PC-3 (cell line): ENCODE data around the gene CXCR6. TPM values are rescaled to one million over a fixed set of nuclear protein-coding genes. Genes with fewer than 3 reads are reported as not detected.

Source experiments
- ATAC-seq: fragments of 200-7000 bp; cut with Tn5 transposase; 2 replicates; pipeline ENCODE4 v1.9.1; 2020; ENCODE audit warnings: mild to moderate bottlenecking, moderate library complexity
- BruUV-seq: library from RNA; stranded (reverse); fragments of 400-500 nt; replicated peaks from 2 replicates; lab custom pipeline; 2021; lab: Mats Ljungman, UMichigan
- CTCF ChIA-PET: fragments of 300-600 bp; sonication (Branson Sonifier 250); formaldehyde crosslinking; loops from one replicate; lab custom pipeline; 2022; ENCODE audit warnings: antibody characterized with exemption; lab: Charles Lee
- POLR2A ChIA-PET: fragments of 300-600 bp; sonication (Branson Sonifier 250); formaldehyde crosslinking; loops from one replicate; lab custom pipeline; 2022; ENCODE audit warnings: antibody characterized with exemption; ENCODE audit not compliant: unreplicated experiment; lab: Charles Lee
- DNase-seq: peaks from one replicate; pipeline ENCODE4 v3.0.0-alpha.2; 2015
- H2AFZ ChIP-seq: fragments of 300-600 bp; sonication (generic); 2 replicates; pipeline ENCODE4 v1.6.0; 2016; ENCODE audit warnings: antibody characterized with exemption, low read length
- H3F3A ChIP-seq: fragments of 300-600 bp; sonication (generic); one replicate; pipeline ENCODE4 v1.6.0; 2017; ENCODE audit warnings: antibody characterized with exemption, low read length, control low read depth, mild to moderate bottlenecking; ENCODE audit not compliant: unreplicated experiment
- H3K27ac ChIP-seq: fragments of 300-600 bp; sonication (generic); 2 replicates; pipeline ENCODE4 v1.5.1; 2016; ENCODE audit warnings: mild to moderate bottlenecking, low read length
- H3K27me3 ChIP-seq: fragments of 300-600 bp; sonication (generic); 2 replicates; pipeline ENCODE4 v1.6.1; 2016; ENCODE audit warnings: low read length, mixed read lengths
- H3K36me3 ChIP-seq: fragments of 300-600 bp; sonication (generic); 2 replicates; pipeline ENCODE4 v1.6.1; 2016; ENCODE audit warnings: low read depth, mixed run types, low read length, mixed read lengths
- H3K4me1 ChIP-seq: fragments of 300-600 bp; sonication (generic); 2 replicates; pipeline ENCODE4 v1.5.1; 2016; ENCODE audit warnings: low read length; ENCODE audit not compliant: insufficient read depth
- H3K4me2 ChIP-seq: fragments of 300-600 bp; sonication (generic); 2 replicates; pipeline ENCODE4 v1.6.0; 2016; ENCODE audit warnings: low read length
- H3K4me3 ChIP-seq: fragments of 300-600 bp; sonication (generic); 2 replicates; pipeline ENCODE4 v1.5.1; 2016; ENCODE audit warnings: mild to moderate bottlenecking, low read length, mixed read lengths
- H3K79me2 ChIP-seq: fragments of 300-600 bp; sonication (generic); 2 replicates; pipeline ENCODE4 v1.6.1; 2017; ENCODE audit warnings: low read length, mixed read lengths
- H3K9ac ChIP-seq: fragments of 300-600 bp; sonication (generic); 2 replicates; pipeline ENCODE4 v1.6.0; 2016; ENCODE audit warnings: mild to moderate bottlenecking, low read length
- H3K9me2 ChIP-seq: fragments of 300-600 bp; sonication (generic); replicated peaks from 2 replicates; pipeline ENCODE4 v1.6.1; 2016; ENCODE audit warnings: mixed run types, low read length, mixed read lengths
- H3K9me3 ChIP-seq: fragments of 300-600 bp; sonication (generic); 2 replicates; pipeline ENCODE4 v1.6.1; 2016; ENCODE audit warnings: low read length, mixed read lengths
- H4K20me1 ChIP-seq: fragments of 300-600 bp; sonication (generic); 2 replicates; pipeline ENCODE4 v1.6.1; 2016; ENCODE audit warnings: low read length, mixed read lengths
- EZH2 ChIP-seq: fragments of 300-600 bp; sonication (generic); IDR thresholded peaks from one replicate; pipeline ENCODE4 v1.6.1; 2017; ENCODE audit warnings: antibody characterized with exemption, mild to moderate bottlenecking, low read length; ENCODE audit not compliant: unreplicated experiment
- EZH2phosphoT487 ChIP-seq: fragments of 300-600 bp; sonication (generic); IDR thresholded peaks from 2 replicates; pipeline ENCODE4 v1.6.1; 2018; ENCODE audit warnings: mild to moderate bottlenecking, antibody characterized with exemption, low read length, borderline replicate concordance
- intact Hi-C: fragments of 100-400 bp; cut with micrococcal nuclease; formaldehyde crosslinking; loops from 2 replicates; pipeline ENCODE4 v1.9.0; 2023
- total RNA-seq: library from RNA; depleted of rRNA; stranded (reverse); fragments of >200 nt; gene quantifications from 2 replicates; pipeline ENCODE4 v1.2.3, GENCODE V29; 2014
- TF ChIP-seq, protein P1 (sequence below): fragments of 300-600 bp; sonication (generic); conservative IDR thresholded peaks from 2 replicates; pipeline ENCODE4 v1.5.1; 2017; ENCODE audit warnings: antibody characterized with exemption, low read depth, mild to moderate bottlenecking, low read length

CXCR6 gene
- total RNA-seq, 1 experiment from 2014 or later: not detected

- POLR2A ChIA-PET: no interaction called here
- TF ChIP-seq, protein P1, sequence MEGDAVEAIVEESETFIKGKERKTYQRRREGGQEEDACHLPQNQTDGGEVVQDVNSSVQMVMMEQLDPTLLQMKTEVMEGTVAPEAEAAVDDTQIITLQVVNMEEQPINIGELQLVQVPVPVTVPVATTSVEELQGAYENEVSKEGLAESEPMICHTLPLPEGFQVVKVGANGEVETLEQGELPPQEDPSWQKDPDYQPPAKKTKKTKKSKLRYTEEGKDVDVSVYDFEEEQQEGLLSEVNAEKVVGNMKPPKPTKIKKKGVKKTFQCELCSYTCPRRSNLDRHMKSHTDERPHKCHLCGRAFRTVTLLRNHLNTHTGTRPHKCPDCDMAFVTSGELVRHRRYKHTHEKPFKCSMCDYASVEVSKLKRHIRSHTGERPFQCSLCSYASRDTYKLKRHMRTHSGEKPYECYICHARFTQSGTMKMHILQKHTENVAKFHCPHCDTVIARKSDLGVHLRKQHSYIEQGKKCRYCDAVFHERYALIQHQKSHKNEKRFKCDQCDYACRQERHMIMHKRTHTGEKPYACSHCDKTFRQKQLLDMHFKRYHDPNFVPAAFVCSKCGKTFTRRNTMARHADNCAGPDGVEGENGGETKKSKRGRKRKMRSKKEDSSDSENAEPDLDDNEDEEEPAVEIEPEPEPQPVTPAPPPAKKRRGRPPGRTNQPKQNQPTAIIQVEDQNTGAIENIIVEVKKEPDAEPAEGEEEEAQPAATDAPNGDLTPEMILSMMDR: no peak
- TF ChIP-seq EZH2: no peak
- no peak for ATAC-seq
- Histone ChIP-seq H3K9ac (no peak overlapping the region), H3K27me3 (no peaks in the 10 kb centered on the region), H2AFZ (no peak overlapping the region), H3K9me2 (no peaks in the 10 kb centered on the region), H3K36me3 (peaks cover 2% of the 10 kb centered on the region; the same call in 1 of the 2 replicates), H3K9me3 (no peaks in the 10 kb centered on the region), H3K79me2 (no peaks in the 10 kb centered on the region), H4K20me1 (no peaks in the 10 kb centered on the region), H3K27ac (no peak overlapping the region), H3K4me3 (no peak overlapping the region), H3F3A (peaks cover 7% of the 10 kb centered on the region), H3K4me1 (peaks cover 24% of the 10 kb centered on the region), H3K4me2 (no peak overlapping the region)
- BruUV-seq: no TSS peak
- intact Hi-C loops: no loop called here
- CTCF ChIA-PET: no interaction called here
- no peak for DNase-seq
Observed at GRCh38 chr3:45969116-45969515, 25.9 kb downstream of the CXCR6 start.

GRCh38 chr3:45969953-45970352 is 26.7 kb downstream of the CXCR6 start:
- no peak overlapping the region for H2AFZ ChIP-seq
- TF ChIP-seq, protein P1: no peak
- TF ChIP-seq EZH2 (no peak), EZH2phosphoT487 (no peak)
- peaks cover 24% of the 10 kb centered on the region for H3K4me1 ChIP-seq
- H3K4me2 ChIP-seq: no peak overlapping the region
- no peaks in the 10 kb centered on the region for H3K9me2 ChIP-seq
- POLR2A ChIA-PET: no interaction called here
- H3K79me2 ChIP-seq: no peaks in the 10 kb centered on the region
- no peak overlapping the region for H3K27ac ChIP-seq
- H3K9ac ChIP-seq: no peak overlapping the region
- H3K9me3 ChIP-seq: no peaks in the 10 kb centered on the region
- no TSS peak for BruUV-seq
- DNase-seq (no peak), ATAC-seq (no peak)
- no peak overlapping the region for H3K4me3 ChIP-seq
- intact Hi-C loops: no loop called here
- peaks cover 6% of the 10 kb centered on the region; the same call in 1 of the 2 replicates for H3K36me3 ChIP-seq
- H4K20me1 ChIP-seq: no peaks in the 10 kb centered on the region
- CTCF ChIA-PET: no interaction called here
- H3K27me3 ChIP-seq: no peaks in the 10 kb centered on the region
- H3F3A ChIP-seq: peaks cover 7% of the 10 kb centered on the region

DNA sequence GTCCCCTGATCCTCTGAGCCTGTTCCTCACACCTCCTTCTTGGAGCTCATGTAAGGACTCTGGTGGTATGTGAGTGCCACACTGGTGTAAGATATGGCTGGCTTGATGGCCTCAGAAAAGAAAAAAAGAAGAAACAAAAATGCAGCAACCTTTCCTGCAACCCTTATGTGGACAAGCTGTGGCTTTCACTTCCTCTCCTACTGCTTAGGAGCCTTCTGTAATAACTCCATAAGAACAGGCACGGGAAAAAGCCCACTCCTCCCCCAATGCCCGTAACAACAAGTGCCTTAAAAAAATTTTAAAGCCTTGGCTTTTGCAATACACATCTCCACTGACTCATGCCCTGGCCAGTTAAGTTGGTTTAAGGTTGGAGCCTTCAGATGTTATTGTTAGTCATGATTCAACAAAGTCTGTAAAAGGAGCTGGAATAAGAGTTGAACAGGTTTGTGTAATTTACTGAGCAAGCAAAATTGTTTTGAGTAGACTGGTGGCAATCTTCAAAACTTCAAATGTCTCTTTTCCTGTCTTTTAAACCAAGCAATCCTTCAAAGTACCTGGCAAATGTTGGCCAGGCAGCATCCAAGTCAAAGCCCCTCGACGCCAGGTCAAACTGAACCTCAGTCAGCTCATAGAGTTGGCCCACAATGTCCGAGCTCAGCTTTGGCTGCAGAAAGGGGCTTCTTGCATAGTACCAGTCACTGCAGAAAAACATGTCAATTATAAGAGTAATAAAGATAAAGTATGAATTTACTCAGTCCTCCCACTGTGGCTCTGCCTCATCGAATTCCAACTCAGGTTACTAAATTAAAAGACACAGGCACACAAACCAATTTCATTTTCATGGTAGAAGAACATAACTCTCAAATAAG is 29.5 kb downstream of the CXCR6 start:
- H3K27me3 ChIP-seq: no peaks in the 10 kb centered on the region
- H3K79me2 ChIP-seq: no peaks in the 10 kb centered on the region
- TF ChIP-seq EZH2 (no peak), EZH2phosphoT487 (no peak)
- TF ChIP-seq, protein P1: no peak
- ChIA-PET POLR2A (interaction anchor here (0.7 kb wide), 1 partner anchor 425 kb away, joined by 3 read pairs; no protein-coding TSS in a partner anchor), CTCF (interaction anchor here (0.6 to 0.9 kb wide), 3 partner anchors 34 to 154 kb away, joined by 5 read pairs; no protein-coding TSS in a partner anchor)
- no TSS peak for BruUV-seq
- H3K36me3 ChIP-seq: peaks cover 9% of the 10 kb centered on the region; the same call in 1 of the 2 replicates
- no peaks in the 10 kb centered on the region for H3K9me3 ChIP-seq
- H3K4me2 ChIP-seq: peak overlapping the region; percentile 76
- no peak overlapping the region for H3K9ac ChIP-seq
- no peak overlapping the region; the same call in 1 of the 2 replicates for H2AFZ ChIP-seq
- DNase-seq (peak; percentile 94), ATAC-seq (peak; percentile 98)
- H4K20me1 ChIP-seq: no peaks in the 10 kb centered on the region
- peak overlapping the region; percentile 53 for H3K27ac ChIP-seq
- peaks cover 7% of the 10 kb centered on the region for H3F3A ChIP-seq
- H3K4me1 ChIP-seq: peaks cover 24% of the 10 kb centered on the region
- intact Hi-C loops: loop anchor here (1.0 to 2.0 kb wide), 3 partner anchors 14 to 106 kb away; no protein-coding TSS in a partner anchor
- no peaks in the 10 kb centered on the region for H3K9me2 ChIP-seq
- peak overlapping the region; percentile 30; the same call in 1 of the 2 replicates for H3K4me3 ChIP-seq
